Stimulated activated CD4-positive, alpha-beta T cell treated with anti-CD3 and anti-CD28 coated beads, Interleukin-2, amount 100 ng/mL, for 4 hours (primary cell): ENCODE data around the gene SLC1A3.

Experiments used
- DNase-seq: peaks from one replicate; pipeline ENCODE4 v3.0.0-alpha.2; 2020; ENCODE audit warnings: low read depth

The SLC1A3 gene

DNA sequence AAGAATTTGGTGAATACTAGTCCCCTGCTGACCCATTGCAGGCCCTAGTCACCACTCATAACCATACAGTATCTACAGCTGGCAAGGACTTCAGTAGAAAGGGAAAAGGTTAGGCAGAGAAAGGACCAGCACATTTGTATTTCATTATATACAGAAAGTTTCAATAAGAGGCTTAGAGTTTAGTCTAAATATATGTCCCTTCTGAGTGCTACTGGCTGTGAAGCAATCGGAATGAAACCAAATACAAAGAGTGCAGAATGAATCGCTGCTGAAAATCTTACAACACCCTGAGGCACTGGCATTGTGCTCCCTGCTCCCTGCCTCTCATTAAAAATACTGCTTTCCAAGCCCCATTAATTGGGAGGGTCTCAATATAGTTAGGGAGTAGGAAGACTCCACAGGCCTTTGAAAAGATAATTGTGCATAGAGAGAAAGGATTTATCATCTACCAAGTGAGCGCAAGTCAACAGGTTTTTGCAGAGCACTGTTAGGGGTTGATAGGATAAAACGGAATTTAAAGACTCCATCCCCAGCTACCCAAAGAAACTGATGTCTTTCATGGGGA, 110.8 kb downstream of the SLC1A3 start:
- DNase-seq: no peak

DNA sequence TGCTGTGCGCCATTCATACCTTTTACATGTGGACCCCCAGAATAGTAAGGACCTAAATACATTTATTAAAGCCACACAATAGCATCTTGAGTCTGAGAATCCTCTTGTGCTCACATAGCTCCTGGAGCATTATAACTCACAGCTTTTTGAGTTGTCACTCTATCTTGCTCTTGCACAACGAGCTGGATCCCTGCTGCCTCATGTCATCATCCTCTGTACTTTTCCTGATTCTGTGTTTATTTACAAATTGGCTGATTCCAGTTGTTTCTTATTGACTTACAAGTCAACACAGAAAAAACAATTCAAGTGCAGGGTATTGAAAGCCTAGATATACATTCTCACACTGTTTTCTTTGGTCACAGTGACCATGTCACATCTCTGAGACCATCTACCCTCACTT, 112.9 kb downstream of the SLC1A3 start:
- no peak for DNase-seq

DNA sequence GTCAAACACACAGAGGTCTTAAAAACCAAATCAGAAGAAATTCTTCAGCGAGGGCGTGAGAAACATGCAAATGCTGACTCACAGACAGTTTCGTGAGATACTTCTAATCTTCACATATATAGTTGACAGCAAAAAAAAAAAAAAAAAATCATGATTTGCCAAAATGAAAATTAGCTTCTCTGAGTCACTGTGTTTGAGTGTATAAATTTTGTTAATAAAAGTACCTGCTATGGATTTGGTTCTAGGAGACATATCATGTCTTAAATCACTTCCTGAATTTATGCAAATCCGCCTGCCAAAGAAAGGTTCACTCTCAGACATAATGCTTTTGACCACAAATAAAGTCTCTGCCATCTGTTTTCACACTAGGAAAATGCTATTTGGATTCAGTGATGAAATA, 114.3 kb downstream of the SLC1A3 start:
- no peak for DNase-seq

DNA sequence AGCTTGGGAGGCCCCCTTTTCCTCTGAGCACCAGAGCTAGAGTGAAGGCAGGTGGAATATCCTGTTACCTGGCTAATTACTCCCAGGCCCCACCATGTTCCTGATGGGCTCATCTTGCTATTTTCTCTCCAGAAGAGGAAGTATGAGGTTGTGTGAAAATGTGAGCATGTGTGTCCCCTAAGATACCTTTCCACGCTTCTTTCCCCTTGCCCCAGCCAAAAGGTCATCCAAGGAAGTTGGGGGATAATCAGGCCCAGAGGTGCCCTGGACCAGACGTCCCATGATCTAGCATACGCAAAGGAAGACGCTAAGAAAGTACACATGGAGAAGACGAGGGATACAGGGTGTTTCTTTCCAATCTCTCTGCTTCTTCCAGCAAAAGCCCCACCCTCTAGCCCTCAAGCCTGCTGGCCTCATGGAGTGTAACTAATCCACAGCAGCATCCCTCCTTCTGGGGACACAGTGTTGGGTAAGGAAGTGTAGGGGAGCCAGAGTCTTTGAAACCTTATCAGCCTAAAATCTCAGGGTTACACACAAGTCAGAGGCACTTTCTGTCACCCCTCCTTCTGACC, 115.3 kb downstream of the SLC1A3 start:
- no peak for DNase-seq

DNA sequence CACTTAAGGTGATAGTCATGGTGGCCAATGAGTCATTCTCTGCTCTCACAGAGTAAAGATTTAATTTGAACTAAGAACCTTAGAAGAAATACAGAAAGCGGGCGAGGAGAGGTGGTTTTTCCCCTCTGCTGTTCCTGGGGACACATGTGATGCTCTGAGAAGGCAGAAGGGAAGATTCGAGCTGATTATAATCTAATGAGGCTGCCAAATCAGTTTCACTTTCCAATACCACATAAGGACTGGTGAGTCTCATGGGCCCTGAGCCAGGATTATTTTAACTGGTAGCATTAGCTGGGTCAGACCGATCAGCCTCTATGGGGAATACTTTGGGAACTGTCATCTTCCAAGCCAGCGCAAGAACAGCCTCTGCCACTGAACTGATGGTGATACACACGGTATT, 116.5 kb downstream of the SLC1A3 start:
- no peak for DNase-seq

DNA sequence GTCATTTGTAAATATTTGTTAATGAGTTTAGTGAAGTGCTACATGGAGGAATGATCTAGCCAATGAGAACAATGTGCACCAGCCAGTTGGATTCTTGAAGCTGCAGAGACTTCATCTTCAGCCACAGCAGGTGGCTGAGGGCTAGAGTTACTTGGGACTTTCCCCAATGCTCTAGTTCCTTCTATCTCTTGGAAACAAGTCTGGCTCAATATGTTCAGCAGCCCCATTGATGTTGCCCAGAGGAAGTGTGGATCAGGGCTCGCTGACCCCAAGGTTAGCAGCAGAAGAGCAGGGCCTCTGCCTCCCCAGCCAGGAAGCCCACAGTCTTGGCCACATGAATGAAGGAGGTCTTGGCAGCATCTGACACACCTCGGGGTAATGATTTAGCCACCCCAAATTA, 117.5 kb downstream of the SLC1A3 start:
- DNase-seq: no peak

DNA sequence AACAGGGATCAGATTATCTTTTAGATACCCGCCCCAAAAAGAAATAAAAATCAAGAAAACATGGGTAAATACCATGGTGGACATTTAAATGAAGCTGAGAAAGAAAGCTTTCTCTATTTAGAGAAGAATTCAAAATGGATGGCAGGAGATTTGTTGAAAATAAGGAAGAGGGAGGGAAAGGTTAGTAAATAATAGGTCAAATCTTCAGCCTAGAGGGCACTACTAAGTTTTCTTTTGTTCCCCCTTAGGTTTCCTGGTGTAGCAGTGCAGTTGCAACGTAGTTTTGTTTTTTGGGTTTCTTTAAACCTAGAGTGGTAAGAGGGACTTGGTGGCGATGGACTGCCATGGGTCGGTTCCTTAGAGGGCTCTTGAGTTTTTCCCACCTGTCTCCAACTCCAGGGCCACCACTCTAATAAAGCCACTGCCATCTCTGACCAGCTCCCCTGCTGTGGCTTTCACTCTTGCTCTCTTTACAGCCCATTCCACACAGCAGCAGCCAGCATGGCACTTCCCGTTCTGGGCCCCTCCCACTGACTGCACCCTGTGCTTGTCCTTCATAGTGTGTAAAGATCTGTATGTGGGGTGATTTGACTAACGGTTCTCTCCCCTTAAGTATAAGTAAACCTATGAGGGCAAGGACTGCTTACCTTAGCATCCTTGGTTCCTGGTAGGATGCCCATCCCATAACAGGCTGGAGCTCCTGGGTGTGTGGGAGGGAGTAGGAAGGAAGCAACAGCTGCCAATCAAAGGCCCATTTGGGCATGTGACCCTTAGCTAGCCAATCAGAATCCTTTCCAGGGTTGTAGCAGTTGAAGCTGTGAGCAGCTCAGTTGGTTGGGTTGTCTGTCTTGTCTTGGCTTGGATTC, 118.3 kb downstream of the SLC1A3 start:
- no peak for DNase-seq

DNA sequence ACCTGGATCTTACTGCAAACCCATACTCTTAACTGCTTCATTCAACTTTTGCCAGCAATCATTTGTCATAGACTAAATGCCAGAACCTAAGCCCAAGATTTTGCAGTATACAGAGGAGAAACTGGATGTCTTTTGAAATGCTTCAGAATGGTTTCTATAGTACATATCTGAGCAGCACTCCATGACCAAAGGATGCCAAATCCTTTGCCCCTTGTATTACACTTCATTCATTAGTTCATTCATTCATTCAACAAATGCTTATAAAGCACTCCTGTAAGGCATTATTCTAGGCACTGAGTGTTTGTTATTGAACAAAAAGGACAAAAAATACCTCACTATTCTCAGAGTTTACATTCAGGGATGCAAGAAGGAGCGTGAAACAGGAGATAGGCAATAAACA, 119.9 kb downstream of the SLC1A3 start:
- no peak for DNase-seq

DNA sequence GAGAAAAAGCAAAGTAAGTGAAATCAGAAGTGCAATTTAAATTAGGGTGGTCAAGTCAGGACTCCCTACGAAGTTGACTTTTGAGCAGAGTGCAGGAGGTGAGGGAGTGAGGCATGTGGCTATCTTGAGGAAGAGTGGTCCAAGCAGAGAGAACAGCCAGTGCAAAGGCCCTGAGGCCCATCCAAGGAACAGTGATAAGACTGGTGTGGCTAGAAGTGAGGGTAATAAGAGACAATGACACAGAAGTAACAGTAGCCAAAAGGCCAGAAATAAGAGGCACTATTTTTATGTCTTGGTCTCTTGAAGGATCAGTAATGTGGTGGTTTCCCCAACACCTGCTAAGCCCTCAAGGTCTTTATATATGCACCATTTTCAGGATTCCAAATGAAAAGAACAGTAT, 120.4 kb downstream of the SLC1A3 start:
- DNase-seq: no peak

DNA sequence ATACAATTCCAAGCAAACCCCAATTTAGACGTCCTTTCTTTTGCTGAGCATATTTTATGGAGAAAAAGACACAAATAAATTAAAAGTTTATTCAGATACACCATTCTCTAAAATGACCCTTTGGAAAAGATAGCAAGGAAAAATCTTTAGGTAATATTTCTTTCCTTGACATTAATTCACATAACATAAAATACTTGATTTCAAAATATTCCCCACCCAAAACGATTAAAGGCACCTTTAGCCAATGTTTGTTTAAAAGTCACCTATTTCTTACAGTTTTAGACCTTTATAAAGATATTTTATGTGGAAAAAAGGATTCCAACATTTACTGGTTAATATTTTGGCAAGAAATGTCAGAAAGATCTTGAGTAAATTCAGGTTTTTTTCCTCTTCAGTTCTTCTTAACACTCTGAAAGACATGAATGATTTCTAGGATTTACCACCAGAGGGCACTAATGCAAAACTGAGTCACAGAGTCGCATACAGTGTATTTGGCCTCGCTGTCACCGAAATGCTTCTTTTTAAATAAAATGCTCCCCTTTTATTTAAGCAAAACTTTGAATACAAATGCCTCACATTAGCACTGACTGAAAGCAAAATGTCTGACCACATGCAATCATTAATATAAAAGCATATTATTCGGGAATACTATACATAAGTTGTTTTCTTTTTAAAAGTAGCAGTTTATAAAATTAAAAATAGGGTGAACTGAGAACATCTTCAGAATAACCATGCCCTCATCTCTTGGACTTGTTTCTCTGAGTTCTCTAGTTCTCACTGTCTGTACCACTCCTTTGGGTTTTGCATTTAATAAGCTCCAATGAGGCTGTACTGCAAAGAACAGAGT, 122.5 kb downstream of the SLC1A3 start:
- no peak for DNase-seq

DNA sequence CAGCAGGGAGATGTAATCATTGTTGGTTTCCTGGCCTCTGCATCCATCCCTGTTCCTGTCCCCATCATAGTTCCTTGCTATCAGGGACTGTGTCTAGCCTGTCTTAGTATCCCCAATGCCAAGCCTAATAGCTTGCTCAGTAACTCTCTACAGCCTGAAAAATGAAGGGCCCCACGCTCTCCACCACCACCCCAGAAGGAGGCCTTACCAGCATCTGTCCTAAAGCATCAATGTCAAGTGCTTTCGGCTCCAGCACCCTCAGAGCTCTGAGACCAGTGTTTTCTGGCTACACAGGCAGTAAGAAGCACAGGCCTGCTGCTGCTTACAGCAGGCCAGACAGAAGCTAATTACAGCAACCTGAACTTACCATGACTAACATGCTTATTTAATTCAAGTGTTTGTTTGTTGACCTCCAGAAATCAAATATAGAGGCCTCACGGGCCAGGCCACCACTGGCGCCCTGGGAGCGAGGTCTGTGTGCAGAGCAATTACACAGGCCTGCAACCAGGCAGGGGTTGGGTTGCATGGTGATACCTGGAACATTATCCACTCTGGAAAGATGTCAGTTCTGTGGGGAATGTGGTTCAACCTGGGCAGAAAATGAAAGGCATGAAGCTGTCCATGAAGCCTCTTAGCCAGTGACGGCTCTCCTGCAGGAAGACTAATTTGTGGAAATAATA, 124.3 kb downstream of the SLC1A3 start:
- DNase-seq: no peak

DNA sequence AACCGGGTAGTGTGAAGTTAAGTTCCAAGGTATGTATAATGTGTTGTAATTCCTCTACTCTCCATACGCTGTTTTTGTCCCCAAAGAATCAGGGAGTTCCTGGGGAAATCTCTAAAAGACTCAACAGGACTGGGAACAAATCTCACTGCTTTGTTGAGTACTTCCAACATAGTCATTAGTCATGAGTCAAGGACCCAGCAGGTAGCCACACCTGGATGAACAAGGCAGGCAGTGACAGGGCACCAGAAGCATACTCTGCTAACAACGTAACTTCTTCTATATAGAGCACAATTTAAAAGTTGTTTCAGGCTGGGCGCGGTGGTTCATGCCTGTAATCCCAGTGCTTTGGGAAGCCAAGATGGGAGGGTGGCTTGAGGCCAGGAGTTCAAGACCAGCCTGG, 126.8 kb downstream of the SLC1A3 start:
- no peak for DNase-seq

DNA sequence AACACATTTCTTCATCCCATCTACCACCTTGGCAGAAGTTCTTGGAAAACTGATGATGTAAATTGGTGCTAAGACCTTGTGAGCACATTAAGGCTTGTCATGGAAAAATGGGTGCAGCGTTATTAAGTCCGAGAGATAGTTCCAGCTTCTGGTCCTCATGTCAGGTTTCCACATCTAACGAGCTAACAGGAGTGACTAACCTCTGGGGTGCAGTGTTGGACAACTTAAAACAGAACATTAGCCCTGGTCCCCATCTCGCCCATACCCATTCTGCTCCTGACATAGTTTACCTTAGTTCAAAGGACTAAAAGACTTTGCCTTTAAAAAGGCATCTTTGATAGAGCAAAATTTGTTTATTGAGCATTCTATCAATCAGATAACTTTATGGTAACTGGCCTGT, 128.0 kb downstream of the SLC1A3 start:
- no peak for DNase-seq

DNA sequence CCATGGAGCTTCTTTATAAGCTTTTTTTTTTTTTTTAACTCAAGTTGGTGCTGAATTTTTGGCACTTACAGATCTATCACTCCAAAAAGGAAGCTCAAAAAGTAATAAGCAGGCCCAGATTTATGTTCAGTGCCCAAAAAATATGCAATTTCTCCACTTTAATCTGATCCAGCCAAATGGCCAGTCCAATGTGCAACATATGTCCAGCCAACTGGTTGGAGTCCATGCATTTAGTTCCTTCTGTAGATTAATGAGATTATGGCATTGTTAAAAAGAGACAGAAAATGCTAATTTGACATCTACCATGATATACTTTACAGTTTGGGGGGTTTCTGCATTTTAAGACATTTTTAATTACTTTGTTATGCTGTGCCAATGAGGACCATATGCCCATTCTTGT, 129.5 kb downstream of the SLC1A3 start:
- DNase-seq: no peak
